ENCODE data around the gene RSAD1.
"Not testable (repeated sequence)": the region's sequence is repeated elsewhere in the genome, so short reads cannot be mapped to it uniquely, and the experiment has no call there.

Gene RSAD1

DNA sequence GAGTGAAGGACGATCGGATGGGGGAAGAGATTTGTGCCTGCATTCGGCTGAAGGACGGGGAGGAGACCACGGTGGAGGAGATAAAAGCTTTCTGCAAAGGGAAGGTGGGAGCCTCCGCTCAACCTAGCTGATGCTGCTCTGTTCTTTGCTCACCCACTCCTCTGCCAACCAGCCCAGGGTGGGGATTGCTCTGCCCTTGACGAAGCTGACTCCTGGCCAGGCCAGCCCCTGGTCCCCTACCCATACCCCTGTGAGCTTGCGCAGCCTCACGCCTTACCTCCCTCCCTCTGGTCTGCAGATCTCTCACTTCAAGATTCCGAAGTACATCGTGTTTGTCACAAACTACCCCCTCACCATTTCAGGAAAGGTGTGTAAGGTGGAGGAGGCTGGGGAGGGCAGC lies 4.8 kb upstream of the RSAD1 start:
- DNase-seq = no peak

GRCh38 chr17:50474523-50474922 lies 4.1 kb upstream of the RSAD1 start:
- DNase-seq = no peak

DNA sequence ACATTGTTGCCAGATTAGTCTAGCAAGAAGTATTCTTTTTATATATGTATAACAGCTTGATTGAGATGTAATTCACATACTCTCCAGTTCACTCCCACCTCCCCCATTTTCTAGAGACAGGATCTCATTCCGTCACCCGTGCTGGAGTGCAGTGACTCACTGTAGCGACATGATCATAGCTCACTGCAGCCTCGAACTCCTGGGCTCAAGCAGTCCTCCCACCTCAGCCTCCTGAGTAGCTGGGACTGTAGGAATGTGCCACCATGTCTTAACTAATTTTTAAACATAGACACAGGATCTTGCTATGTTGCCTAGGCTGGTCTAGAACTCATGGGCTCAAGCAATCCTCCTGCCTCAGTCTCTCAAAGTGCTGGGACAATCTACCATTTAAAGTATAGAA lies 3.3 kb upstream of the RSAD1 start:
- no peak for DNase-seq

- DNase-seq = not testable (repeated sequence)
These were observed 2.7 kb upstream of the RSAD1 start for GRCh38 chr17:50475775-50476544.

DNA sequence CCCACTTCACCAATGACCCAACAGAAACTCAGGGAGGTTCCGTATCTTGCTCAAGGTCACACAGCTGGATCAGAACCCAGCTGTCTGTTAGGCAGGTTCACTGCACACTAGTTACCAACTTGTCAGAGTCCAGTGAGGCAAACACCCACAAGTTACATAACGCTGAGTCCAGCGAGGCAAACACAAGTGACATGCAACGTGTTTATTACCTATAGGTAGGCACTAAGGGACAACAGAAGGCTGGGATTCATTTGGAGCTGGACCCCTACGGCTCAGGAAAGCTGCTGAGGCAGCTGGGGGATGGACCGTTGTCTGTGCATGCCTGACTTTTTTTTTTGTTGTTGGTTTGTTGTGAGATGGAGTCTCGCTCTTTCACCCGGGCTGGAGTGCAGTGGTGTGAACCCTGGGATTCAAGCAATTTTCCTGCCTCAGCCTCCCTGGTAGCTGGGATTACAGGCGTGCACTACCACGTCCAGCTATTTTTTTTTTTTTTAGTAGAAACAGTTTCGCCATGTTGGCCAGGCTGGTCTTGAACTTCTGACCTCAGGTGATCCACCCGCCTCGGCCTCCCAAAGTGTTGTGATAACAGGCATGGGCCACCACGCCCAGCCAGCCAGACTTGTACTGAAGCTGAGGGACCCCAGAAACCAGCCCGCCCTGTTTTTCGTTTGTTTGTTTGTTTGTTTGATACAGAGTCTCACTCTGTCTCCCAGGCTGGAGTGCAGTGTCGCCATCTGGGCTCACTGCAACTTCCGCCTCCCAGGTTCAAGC lies 1.9 kb upstream of the RSAD1 start:
- no peak for DNase-seq

- no peak for DNase-seq
These were observed 684 bp upstream of the RSAD1 start for GRCh38 chr17:50477976-50478375.

DNA sequence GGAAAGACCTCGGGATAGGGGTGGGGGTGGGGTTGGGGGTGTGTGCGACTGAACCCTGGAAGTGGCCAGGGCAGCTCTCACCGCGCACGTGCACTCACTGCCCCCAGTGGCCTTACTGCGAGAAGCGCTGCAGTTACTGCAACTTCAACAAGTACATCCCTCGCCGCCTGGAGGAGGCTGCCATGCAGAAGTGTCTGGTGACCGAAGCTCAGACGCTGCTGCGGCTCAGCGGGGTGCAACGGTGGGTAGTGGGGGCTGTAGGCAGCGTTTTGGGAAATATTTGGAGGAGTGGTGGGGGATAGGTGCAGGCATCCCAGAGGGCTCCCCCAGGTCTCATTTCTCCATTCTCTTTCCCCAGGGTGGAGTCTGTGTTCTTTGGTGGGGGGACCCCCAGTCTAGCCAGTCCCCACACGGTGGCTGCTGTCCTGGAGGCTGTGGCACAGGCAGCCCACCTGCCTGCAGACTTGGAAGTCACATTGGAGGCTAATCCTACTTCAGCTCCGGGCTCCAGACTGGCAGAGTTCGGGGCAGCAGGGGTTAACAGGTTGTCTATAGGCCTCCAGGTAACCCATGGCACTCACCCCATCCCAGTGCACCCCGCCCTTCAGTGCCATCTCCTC lies 972 bp downstream of the RSAD1 start:
- peak; percentile 23 for DNase-seq

DNA sequence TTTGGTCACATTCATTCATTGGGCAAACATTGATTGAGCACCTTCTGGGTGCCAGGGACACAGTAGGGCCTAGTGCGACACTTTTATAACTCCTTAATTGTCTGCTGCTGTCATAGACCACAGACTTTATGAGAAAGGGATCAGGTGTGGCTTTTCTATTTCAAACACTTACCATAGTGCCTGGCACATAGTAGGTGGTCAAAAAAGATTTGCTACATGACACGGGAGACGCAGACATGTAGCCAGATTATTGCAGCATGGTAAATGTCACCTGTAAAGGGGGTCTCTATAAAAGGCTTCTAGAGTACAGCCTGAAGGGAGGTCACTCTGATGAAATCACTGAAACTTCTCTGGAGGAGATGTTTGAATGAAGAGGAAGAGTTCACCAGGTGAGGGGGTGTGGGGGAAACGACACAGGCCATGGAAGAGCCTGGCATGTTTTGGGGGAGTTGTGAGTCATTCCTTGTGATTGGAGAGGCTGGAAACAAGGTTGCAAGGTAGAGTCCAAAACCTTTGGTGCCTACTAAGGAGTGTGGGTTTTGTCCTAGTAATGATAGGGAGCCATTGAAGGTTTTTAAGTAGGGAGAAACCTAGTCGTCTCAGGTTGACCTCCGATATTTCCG lies 1.6 kb downstream of the RSAD1 start:
- no peak for DNase-seq

GRCh38 chr17:50480854-50481490 lies 2.3 kb downstream of the RSAD1 start:
- no peak for DNase-seq

DNA sequence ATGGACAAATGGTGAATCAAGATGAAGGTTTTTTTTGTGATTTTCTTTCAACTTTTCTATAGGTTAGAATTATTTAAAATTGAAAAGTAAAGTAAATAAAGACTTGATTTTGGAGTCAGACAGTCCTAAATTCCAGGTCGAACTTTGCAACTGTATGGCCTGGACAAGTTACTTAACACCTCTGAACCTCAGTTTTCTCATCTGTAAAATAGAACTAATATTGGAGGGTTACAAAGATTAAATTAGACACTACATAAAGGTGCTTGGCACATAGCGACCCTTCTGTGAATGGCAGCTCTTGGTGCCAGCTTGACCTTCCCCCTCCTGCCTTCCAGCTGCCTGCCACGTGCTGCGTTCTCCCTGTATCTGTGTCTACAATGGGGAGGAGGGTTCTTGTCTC lies 3.0 kb downstream of the RSAD1 start:
- DNase-seq = no peak

GRCh38 chr17:50482110-50482509 lies 3.5 kb downstream of the RSAD1 start:
- no peak for DNase-seq

DNA sequence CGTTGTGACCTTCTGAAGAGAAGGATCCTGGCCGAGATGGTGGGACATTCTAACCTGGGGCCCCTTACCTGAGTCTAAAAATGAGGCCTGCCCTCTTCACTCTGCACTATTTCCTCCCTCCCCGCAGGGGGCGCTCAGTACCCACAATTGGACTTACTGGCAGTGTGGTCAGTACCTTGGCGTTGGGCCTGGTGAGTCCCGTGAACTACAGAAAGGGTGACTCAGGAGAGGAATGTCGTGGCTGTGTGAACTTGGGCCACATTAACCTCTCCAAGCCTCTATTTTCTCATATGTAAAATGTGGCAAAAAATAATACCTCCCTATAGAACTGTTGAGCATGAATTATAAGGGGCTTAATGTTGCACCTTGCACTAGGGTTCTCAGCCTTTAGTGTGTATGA lies 3.9 kb downstream of the RSAD1 start:
- DNase-seq = peak; percentile 3

DNA sequence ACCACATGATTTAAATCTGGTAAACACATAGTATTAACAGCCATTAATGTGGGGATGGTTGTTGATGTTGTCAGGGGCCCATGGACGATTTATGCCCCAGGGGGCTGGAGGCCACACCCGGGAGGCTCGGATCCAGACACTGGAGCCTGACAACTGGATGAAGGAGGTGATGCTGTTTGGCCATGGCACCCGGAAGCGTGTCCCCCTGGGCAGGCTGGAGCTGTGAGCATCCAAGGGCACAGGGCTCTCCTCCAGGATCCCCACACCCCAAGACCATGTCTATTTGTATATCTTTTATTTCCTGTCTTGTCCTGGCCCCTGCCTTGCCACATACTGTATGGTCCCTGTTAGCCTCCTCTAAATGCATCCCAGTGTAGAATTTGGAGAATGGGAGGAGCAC lies 4.6 kb downstream of the RSAD1 start:
- DNase-seq = no peak

DNA sequence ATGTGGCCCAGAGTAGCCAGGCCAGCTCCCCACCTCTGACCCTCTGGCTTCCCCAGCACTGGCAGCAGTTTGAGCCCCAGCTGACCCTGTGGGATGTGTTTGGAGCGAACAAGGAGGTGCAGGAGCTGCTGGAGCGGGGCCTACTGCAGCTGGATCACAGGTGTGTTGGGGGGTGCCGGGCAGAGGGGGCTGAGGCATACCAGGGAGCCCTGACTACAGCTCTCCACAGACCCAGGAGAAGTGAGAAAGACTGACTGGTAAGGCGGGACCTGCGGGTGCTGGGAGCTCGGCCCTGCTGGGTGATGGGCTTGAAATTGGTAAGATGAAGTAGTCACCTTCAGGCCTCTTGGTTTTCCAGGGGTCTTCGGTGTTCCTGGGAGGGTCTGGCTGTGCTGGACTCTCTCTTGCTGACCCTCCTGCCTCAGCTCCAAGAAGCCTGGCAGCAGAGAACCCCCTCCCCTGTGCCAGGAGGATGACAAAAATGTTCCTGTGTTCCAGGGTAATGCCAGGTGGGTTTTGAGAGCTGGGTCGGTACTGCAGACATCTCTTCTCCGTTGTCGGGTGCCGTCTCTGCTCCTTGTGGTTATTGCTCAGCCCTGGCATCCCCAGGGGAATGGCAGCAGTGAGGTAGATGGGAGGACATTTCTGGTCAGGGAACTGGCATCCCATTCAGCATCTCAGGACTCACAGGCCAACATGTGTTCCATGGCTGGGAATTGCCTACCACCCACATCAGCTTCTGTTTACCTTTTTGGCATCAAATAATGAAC lies 5.9 kb downstream of the RSAD1 start:
- DNase-seq = no peak

DNA sequence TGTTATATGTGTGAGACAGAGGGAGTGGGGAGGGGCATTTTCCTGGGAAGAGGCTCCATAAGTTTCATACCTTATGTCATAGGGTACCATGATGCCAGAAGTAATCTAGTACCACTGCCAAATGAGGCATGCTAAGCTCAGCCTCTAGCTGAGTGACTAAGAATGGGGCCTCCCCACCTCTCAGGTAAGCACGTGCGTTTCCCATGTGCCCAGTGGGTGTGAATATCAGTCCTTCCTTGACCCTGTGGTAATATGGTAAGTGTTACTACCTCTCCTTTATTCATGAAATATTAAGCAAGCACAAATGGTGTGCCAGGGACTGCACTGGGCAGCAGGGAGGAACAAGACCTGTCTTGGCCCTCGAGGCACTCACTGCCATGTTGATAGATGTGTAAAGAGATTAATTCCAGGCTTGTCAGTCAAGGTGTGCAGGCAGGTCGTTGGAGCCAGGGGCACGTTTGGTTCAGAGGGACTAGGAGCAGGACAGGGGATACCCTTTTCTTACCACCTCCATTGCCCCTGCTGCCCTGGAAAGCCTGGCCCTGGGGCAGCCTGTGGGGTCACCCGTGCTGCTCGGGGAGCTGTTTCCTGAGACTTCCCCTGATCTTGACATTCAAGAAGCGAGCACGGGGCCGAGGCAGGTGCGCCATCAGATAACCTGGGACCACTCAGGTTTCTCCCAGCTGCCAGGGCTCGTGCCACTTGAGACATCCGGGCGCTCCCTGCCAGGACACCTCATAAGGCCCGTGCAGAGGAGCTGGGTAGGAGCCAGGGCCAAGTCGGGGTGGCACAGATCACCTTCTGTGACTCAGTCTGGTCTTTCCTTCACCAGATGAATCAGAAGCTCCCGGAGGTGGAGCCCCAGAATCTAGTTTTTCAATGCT lies 8.8 kb downstream of the RSAD1 start:
- DNase-seq = no peak

- no peak for DNase-seq
These were observed 10.2 kb downstream of the RSAD1 start for GRCh38 chr17:50488880-50489279.

- no peak for DNase-seq
These were observed 12.8 kb downstream of the RSAD1 start for GRCh38 chr17:50491505-50491904.

DNA sequence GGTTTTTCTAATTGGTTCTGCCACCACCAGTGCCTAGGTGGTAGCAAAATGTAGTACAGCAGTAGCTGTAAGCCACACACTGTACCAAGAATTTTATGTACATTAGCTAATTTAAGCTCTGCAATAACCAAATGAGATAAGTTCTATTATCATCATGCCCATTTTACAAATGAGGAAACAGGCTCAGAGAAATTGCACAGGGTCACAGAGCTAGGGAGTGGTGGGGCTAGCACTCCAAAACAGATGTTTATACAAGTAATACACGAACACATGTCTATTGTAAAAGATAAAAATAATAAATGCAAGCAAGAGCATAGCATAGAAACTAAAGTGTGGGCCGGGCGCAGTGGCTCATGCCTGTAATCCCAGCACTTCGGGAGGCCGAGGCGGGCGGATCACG lies 13.6 kb downstream of the RSAD1 start:
- no peak for DNase-seq

- DNase-seq = no peak
These were observed 15.1 kb downstream of the RSAD1 start for GRCh38 chr17:50493744-50494143.

- DNase-seq = no peak
These were observed 16.7 kb downstream of the RSAD1 start for GRCh38 chr17:50495217-50495823.

DNA sequence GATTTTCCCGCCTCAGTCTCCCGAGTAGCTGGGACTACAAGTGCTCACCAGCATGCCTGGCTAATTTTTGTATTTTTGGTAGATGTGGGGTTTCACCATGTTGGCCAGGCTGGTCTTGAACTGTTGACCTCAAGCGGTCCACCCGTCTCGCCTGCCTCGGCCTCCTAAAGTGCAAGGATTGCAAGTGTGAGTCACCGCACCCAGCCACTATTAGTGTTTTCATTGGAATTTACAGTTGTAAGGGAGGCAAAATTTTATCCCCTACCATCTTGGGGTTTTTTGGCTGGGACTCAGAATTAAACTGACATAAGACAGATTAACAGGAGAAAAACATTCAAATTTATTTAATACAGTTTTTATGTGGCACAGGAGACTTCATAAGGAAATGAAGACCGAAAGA lies 17.3 kb downstream of the RSAD1 start:
- DNase-seq = no peak

Data from NCI-H1417 treated with DMSO at 0.1 percent for 48 hours (cell line).